ENCODE measurements around the gene SMCP. TPM values are rescaled to one million over a fixed set of nuclear protein-coding genes. Genes with fewer than 3 reads are reported as not detected.

SMCP gene
- total RNA-seq, 3 donors from 2014 or later = not detected

GRCh38 chr1:152870831-152871730, 7.0 kb upstream of the SMCP start:
- ATAC-seq (no peak), DNase-seq (peak in 1 of 3 donors; percentile 4)
- H3K4me1 ChIP-seq (ENCODE audit: low read depth) = no peaks in the 10 kb centered on the region
- no peak overlapping the region for H3K4me3 ChIP-seq
- no peaks in the 10 kb centered on the region for H3K36me3 ChIP-seq (ENCODE audit: low read depth)
- no peaks in the 10 kb centered on the region for H3K9me3 ChIP-seq
- intact Hi-C loops (cut with DNase I, micrococcal nuclease) = no loop called here
- no peak for TF ChIP-seq CTCF (IDR thresholded peaks at IDR 0.05)

- intact Hi-C loops (cut with DNase I, micrococcal nuclease) = no loop called here
- no peak for ATAC-seq
- no peak for DNase-seq
- no peaks in the 10 kb centered on the region for H3K9me3 ChIP-seq
- H3K4me1 ChIP-seq (ENCODE audit: low read depth) = no peaks in the 10 kb centered on the region
- no peak overlapping the region for H3K4me3 ChIP-seq
- TF ChIP-seq CTCF (IDR thresholded peaks at IDR 0.05) = no peak
- no peaks in the 10 kb centered on the region for H3K36me3 ChIP-seq (ENCODE audit: low read depth)
Observed at GRCh38 chr1:152871731-152872126, 6.4 kb upstream of the SMCP start.

- intact Hi-C loops (cut with DNase I, micrococcal nuclease) = no loop called here
- no peak overlapping the region for H3K4me3 ChIP-seq
- DNase-seq = no peak
- TF ChIP-seq CTCF (IDR thresholded peaks at IDR 0.05) = no peak
- no peak for ATAC-seq
- H3K9me3 ChIP-seq = no peaks in the 10 kb centered on the region
- H3K4me1 ChIP-seq (ENCODE audit: low read depth) = no peaks in the 10 kb centered on the region
- H3K36me3 ChIP-seq (ENCODE audit: low read depth) = no peaks in the 10 kb centered on the region
Observed at GRCh38 chr1:152873495-152873894, 4.6 kb upstream of the SMCP start.

GRCh38 chr1:152876827-152877226, 1.3 kb upstream of the SMCP start:
- no peak for DNase-seq
- H3K4me1 ChIP-seq (ENCODE audit: low read depth) = no peaks in the 10 kb centered on the region
- H3K9me3 ChIP-seq = no peaks in the 10 kb centered on the region
- H3K4me3 ChIP-seq = no peak overlapping the region
- H3K36me3 ChIP-seq (ENCODE audit: low read depth) = no peaks in the 10 kb centered on the region
- ATAC-seq = no peak
- no peak for TF ChIP-seq CTCF (IDR thresholded peaks at IDR 0.05)
- intact Hi-C loops (cut with DNase I, micrococcal nuclease) = no loop called here

GRCh38 chr1:152879559-152880198, 1.6 kb downstream of the SMCP start:
- no peak for DNase-seq
- ATAC-seq = no peak
- Histone ChIP-seq H3K4me3 (no peak overlapping the region), H3K9me3 (no peaks in the 10 kb centered on the region), H3K4me1 (ENCODE audit: low read depth) (no peaks in the 10 kb centered on the region), H3K36me3 (ENCODE audit: low read depth) (no peaks in the 10 kb centered on the region)
- intact Hi-C loops (cut with DNase I, micrococcal nuclease) = no loop called here
- no peak for TF ChIP-seq CTCF (IDR thresholded peaks at IDR 0.05)

Data from mucosa of descending colon (tissue), 3 donors.